GM12878 (cell line): ENCODE results near the gene CCDC3. TPM values are rescaled to one million over a fixed set of nuclear protein-coding genes. Genes with fewer than 3 reads are reported as not detected.

Source experiments
- ATAC-seq: fragments of 200-7000 bp; cut with Tn5 transposase; 3 replicates; pipeline ENCODE4 v1.9.1; 2020; ENCODE audit warnings: mild to moderate bottlenecking, moderate library complexity
- BruUV-seq: library from RNA; stranded (reverse); fragments of 400-500 nt; replicated peaks from 2 replicates; lab custom pipeline; 2021; lab: Mats Ljungman, UMichigan
- CTCF ChIA-PET: fragments of 300-600 bp; sonication (Branson Sonifier 250); formaldehyde crosslinking; extraction: SDS; loops from one replicate; lab custom pipeline; 2021; ENCODE audit warnings: inconsistent platforms; lab: Yijun Ruan, JAX
- POLR2A ChIA-PET: fragments of 350-600 bp; formaldehyde crosslinking; extraction: SDS; loops from one replicate; lab custom pipeline; 2021; ENCODE audit warnings: inconsistent platforms; lab: Charles Lee
- RAD21 ChIA-PET: fragments of 300-600 bp; sonication (Branson Sonifier 250); formaldehyde crosslinking; loops from one replicate; lab custom pipeline; 2023; ENCODE audit warnings: antibody characterized with exemption; ENCODE audit not compliant: unreplicated experiment; lab: Charles Lee
- SMC1A ChIA-PET: fragments of 300-600 bp; sonication (Branson Sonifier 250); formaldehyde crosslinking; loops from one replicate; lab custom pipeline; 2023; ENCODE audit not compliant: unreplicated experiment, uncharacterized antibody; lab: Charles Lee
- DNase-seq: peaks from one replicate; pipeline ENCODE4 v3.0.0-alpha.2; 2011; ENCODE audit warnings: low read depth, low spot score
- FAIRE-seq: peaks from 3 replicates; lab custom pipeline; 2011; peaks lifted over from hg19 to GRCh38; lab: Jason Lieb, UNC
- H2AFZ ChIP-seq: 2 replicates; pipeline ENCODE4 v1.6.0; 2011; ENCODE audit warnings: low read depth, low read length, control low read depth; ENCODE audit not compliant: control insufficient read depth
- H3K27ac ChIP-seq: 2 replicates; pipeline ENCODE4 v1.5.1; 2011; ENCODE audit warnings: control low read depth; ENCODE audit not compliant: control insufficient read depth, insufficient read depth
- H3K27me3 ChIP-seq, 2 experiments: replicated peaks in 1 of 2; 2 replicates each; pipeline versions ENCODE4 v1.6.0 to v1.6.1; 2011; ENCODE audit warnings: low read length in 1 of 2; ENCODE audit not compliant: control insufficient read depth in 2 of 2, insufficient read depth in 2 of 2
- H3K36me3 ChIP-seq, 2 experiments: 2 replicates each; pipeline ENCODE4 v1.5.1; 2011; ENCODE audit warnings: low read length in 1 of 2; ENCODE audit not compliant: control insufficient read depth in 2 of 2, insufficient read depth in 2 of 2
- H3K4me1 ChIP-seq: 2 replicates; pipeline ENCODE4 v1.6.1; 2011; ENCODE audit warnings: mild to moderate bottlenecking, low read length, moderate library complexity, mixed read lengths; ENCODE audit not compliant: control insufficient read depth, insufficient read depth
- H3K4me2 ChIP-seq: 2 replicates; pipeline ENCODE4 v1.6.0; 2011; ENCODE audit warnings: control low read depth; ENCODE audit not compliant: control insufficient read depth, insufficient read depth
- H3K4me3 ChIP-seq: fragments of 200-600 bp; sonication (generic); 2 replicates; pipeline ENCODE4 v1.5.1; 2016
- H3K79me2 ChIP-seq: 2 replicates; pipeline ENCODE4 v1.6.0; 2011; ENCODE audit warnings: low read length; ENCODE audit not compliant: control insufficient read depth, insufficient read depth
- H3K9ac ChIP-seq: 2 replicates; pipeline ENCODE4 v1.8.0; 2011; ENCODE audit warnings: low read length, control low read depth, mixed read lengths; ENCODE audit not compliant: control insufficient read depth, insufficient read depth
- H3K9me3 ChIP-seq: replicated peaks from 3 replicates; pipeline ENCODE4 v1.5.1; 2011; ENCODE audit warnings: mild to moderate bottlenecking, low read length; ENCODE audit not compliant: control insufficient read depth, insufficient read depth
- H4K20me1 ChIP-seq: 2 replicates; pipeline ENCODE4 v1.6.0; 2011; ENCODE audit not compliant: control insufficient read depth, insufficient read depth
- BHLHE40 ChIP-seq, 2 experiments: fragments of 450-650 bp in 1 of 2; IDR thresholded peaks; 2 replicates each; pipeline ENCODE4 v1.6.1; 2011 to 2017; ENCODE audit warnings: low read depth in 2 of 2, borderline replicate concordance in 1 of 2, improper control_type of control experiment in 1 of 2, low read length in 1 of 2, mild to moderate bottlenecking in 1 of 2
- CBX3 ChIP-seq: fragments of 200-600 bp; sonication (generic); IDR thresholded peaks from 2 replicates; pipeline ENCODE4 v1.6.1; 2016; ENCODE audit warnings: low read depth, borderline replicate concordance
- FOXM1 ChIP-seq: IDR thresholded peaks from 2 replicates; pipeline ENCODE4 v1.6.1; 2012; ENCODE audit warnings: low read depth, mild to moderate bottlenecking, inconsistent platforms, low read length, moderate library complexity
- HCFC1 ChIP-seq: fragments of 150-350 bp; IDR thresholded peaks from 2 replicates; pipeline ENCODE4 v1.6.1; 2014; ENCODE audit warnings: low read length
- HDAC6 ChIP-seq: fragments of 200-600 bp; sonication (generic); IDR thresholded peaks from one replicate; pipeline ENCODE4 v1.8.0; 2017; ENCODE audit warnings: antibody characterized with exemption; ENCODE audit not compliant: unreplicated experiment
- IKZF1 ChIP-seq: fragments of 450-650 bp; conservative IDR thresholded peaks from 2 replicates; pipeline ENCODE4 v1.6.1; 2017; ENCODE audit warnings: antibody characterized with exemption, mild to moderate bottlenecking
- JUNB ChIP-seq: IDR thresholded peaks from 2 replicates; pipeline ENCODE4 v1.6.1; 2016; ENCODE audit warnings: antibody characterized with exemption, mild to moderate bottlenecking
- JUND ChIP-seq: IDR thresholded peaks from 2 replicates; pipeline ENCODE4 v1.6.1; 2012; ENCODE audit warnings: low read depth, mild to moderate bottlenecking, low read length, improper control_type of control experiment, moderate library complexity
- KDM1A ChIP-seq: fragments of 200-600 bp; sonication (generic); IDR thresholded peaks from 2 replicates; pipeline ENCODE4 v1.6.1; 2016; ENCODE audit warnings: borderline replicate concordance
- MYB ChIP-seq: fragments of 150-350 bp; IDR thresholded peaks from 2 replicates; pipeline ENCODE4 v1.6.1; 2014; ENCODE audit warnings: mild to moderate bottlenecking, low read depth, low read length, borderline replicate concordance
- NFXL1 ChIP-seq: fragments of 450-650 bp; IDR thresholded peaks from 2 replicates; pipeline ENCODE4 v1.6.1; 2017; ENCODE audit warnings: antibody characterized with exemption, mild to moderate bottlenecking, borderline replicate concordance
- NFYA ChIP-seq: IDR thresholded peaks from 2 replicates; pipeline ENCODE4 v1.6.1; 2011; ENCODE audit warnings: low read depth, mild to moderate bottlenecking, low read length, improper control_type of control experiment, borderline replicate concordance
- RB1 ChIP-seq: fragments of 450-650 bp; formaldehyde crosslinking; IDR thresholded peaks from 2 replicates; pipeline ENCODE4 v1.6.1; 2017; ENCODE audit warnings: mild to moderate bottlenecking, borderline replicate concordance
- SP1 ChIP-seq: IDR thresholded peaks from one replicate; pipeline ENCODE4 v1.6.1; 2011; ENCODE audit warnings: low read depth, low read length
- SUZ12 ChIP-seq: fragments of 200-600 bp; sonication (generic); IDR thresholded peaks from one replicate; pipeline ENCODE4 v1.6.1; 2018; ENCODE audit warnings: antibody characterized with exemption, mild to moderate bottlenecking; ENCODE audit not compliant: unreplicated experiment
- WGBS: methylation state at CpG from one replicate; pipeline ENCODE4 v1.1.6; 2016; ENCODE audit warnings: low lambda C conversion rate; ENCODE audit not compliant: insufficient replicate concordance, insufficient coverage; ENCODE audit errors: missing lambda C conversion rate; 5-methylcytosine and 5-hydroxymethylcytosine counted together
- in situ Hi-C: fragments of 300-500 bp; cut with MboI; formaldehyde crosslinking; loops from 9 replicates; pipeline ENCODE4 v1.14.3; 2018; ENCODE audit warnings: mixed read lengths
- intact Hi-C: fragments of 100-400 bp; cut with micrococcal nuclease; formaldehyde crosslinking; loops from one replicate; pipeline ENCODE4 v1.14.2; 2022; ENCODE audit not compliant: unreplicated experiment
- polyA plus RNA-seq, 11 experiments: library from polyadenylated mRNA; depleted of rRNA in 4 of 11; unstranded in 6 of 11; stranded (reverse) in 5 of 11; fragments of >200 nt; fragmentation: Nextera tagmentation in 4 of 11; fragmentation: Illumina TruSeq in 1 of 11; extraction: Ambion mirVana in 4 of 11; extraction: Trizol in 1 of 11; gene quantifications; 1 replicate in 1 of 11; 2 replicates in 10 of 11; pipeline versions ENCODE4 v1.2.1 to v1.2.3, GENCODE V29; 2011 to 2016; ENCODE audit warnings: inconsistent platforms in 2 of 11, missing spikeins in 2 of 11, low read depth in 1 of 11
- total RNA-seq, 4 experiments: library from RNA; depleted of rRNA in 3 of 4; stranded (reverse); fragments of >200 nt in 3 of 4; fragmentation: Illumina TruSeq in 1 of 4; extraction: Trizol in 1 of 4; gene quantifications; 2 replicates each; pipeline versions ENCODE4 v1.2.1 to v1.2.3, GENCODE V29; 2013 to 2021

The CCDC3 gene
- total and polyA plus RNA-seq, 10 of the 15 experiments (the other 5 are each of a cell fraction or from before 2014, with no cell fraction given): 0.08 TPM; not detected in 9

- H2AFZ ChIP-seq: no peak overlapping the region
- 2% methylated on average over 3 of the region's 3 CpGs for WGBS
- DNase-seq (no peak), FAIRE-seq (no peak), ATAC-seq (no peak)
- H3K9me3 ChIP-seq: no peaks in the 10 kb centered on the region
- POLR2A ChIA-PET: no interaction called here
- RAD21 ChIA-PET: no interaction called here
- TF ChIP-seq FOXM1 (no peak), NFXL1 (no peak), RB1 (no peak), JUNB (no peak), CBX3 (no peak), KDM1A (no peak), HDAC6 (no peak), SP1 (no peak), SUZ12 (no peak), IKZF1 (no peak), HCFC1 (no peak), MYB (no peak), BHLHE40 (IDR thresholded peaks at IDR 0.05; ENCODE audit: borderline replicate concordance in 1 of 2, low read depth in 2 of 2, low read length in 1 of 2) (no peak), NFYA (no peak), JUND (no peak)
- TF ChIP-seq, all 136 proteins: peak for 0
- H3K9ac ChIP-seq: no peak overlapping the region
- H3K79me2 ChIP-seq: no peaks in the 10 kb centered on the region
- ChIA-PET CTCF (no interaction called here), SMC1A (no interaction called here)
- BruUV-seq: no TSS peak
- H3K4me3 ChIP-seq: no peak overlapping the region
- no peaks in the 10 kb centered on the region for H4K20me1 ChIP-seq
- intact Hi-C loops (no loop called here), in situ Hi-C loops (no loop called here)
- no peak overlapping the region for H3K27ac ChIP-seq
- no peaks in the 10 kb centered on the region for H3K27me3 ChIP-seq
- no peak overlapping the region for H3K4me2 ChIP-seq
- no peaks in the 10 kb centered on the region for H3K4me1 ChIP-seq
- H3K36me3 ChIP-seq: no peaks in the 10 kb centered on the region
These were observed 139.1 kb downstream of the CCDC3 start for GRCh38 chr10:12862459-12862858.
